Right ventricle myocardium superior (tissue), 1 donor: Measurements from ENCODE around the gene TMEM86B. TPM values are rescaled to one million over a fixed set of nuclear protein-coding genes. Genes with fewer than 3 reads are reported as not detected.
"Not testable (repeated sequence)": the region's sequence is repeated elsewhere in the genome, so short reads cannot be mapped to it uniquely, and the experiment has no call there.

Source experiments
- ATAC-seq: fragments of 200-7000 bp; cut with Tn5 transposase; one replicate; pipeline ENCODE4 v1.9.1; 2020; ENCODE audit warnings: mild to moderate bottlenecking; ENCODE audit not compliant: poor library complexity
- DNase-seq: peaks from one replicate; pipeline ENCODE4 v3.0.0-alpha.2; 2020
- intact Hi-C: fragments of 100-400 bp; cut with DNase I; formaldehyde crosslinking; loops from one replicate; pipeline ENCODE4 v1.11.2; 2022
- total RNA-seq: library from RNA; stranded (reverse); fragmentation: NEBNext Ultra II Directional; extraction: Animal tissue kit (Norgen Biotek cat#: 25700); gene quantifications from one replicate; pipeline ENCODE4 v1.2.1, GENCODE V29; 2021
- donor health status: DM: no; HTN: yes; CAD: no; lungs with severe emphysema.

TMEM86B gene
- total RNA-seq, 1 donor from 2014 or later, result 2.3 TPM

GRCh38 chr19:55227241-55228014 lies 1.1 kb downstream of the TMEM86B start:
- ATAC-seq (peak; percentile 24), DNase-seq (no peak)
- intact Hi-C loops, result no loop called here

DNA sequence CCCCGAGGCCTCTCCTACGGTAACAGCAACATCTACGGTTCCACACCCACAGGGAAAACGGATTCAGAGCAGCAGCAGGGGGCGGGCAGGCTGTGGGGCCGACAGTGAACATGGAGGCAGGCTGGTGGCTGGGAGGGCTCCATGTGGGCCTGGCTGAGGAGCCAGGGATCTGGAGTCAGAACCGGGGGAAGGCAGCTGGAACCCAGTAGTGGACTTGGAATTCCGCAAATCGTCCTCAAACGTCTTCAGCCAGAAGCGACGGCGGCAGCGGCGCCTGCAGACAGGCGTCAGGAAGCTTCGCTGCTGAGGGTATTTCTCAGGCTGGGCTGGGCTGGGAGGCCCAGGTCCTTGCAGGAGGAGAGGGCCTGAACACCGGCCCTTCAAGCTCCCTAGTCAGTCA lies 1.8 kb downstream of the TMEM86B start:
- ATAC-seq (no peak), DNase-seq (no peak)
- intact Hi-C loops, result no loop called here

DNA sequence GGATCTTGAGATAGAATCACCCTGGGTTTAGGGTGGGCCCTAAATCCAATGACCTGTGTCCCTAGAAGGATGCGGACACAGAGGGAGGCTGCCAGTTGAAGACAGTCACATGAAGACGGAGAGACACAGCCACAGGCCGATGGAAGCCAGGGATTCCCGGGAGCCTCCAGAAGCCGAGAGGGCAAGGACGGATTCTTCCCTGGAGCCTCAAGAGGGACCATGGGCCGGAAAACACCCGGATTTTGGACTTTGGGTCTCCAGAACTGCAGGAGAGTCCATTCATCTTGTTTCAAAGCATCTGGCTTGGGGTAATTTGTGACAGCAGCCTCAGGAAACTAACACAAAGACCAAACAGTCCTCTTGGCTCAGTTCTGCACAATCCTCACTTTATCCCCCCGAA lies 2.3 kb downstream of the TMEM86B start:
- ATAC-seq (no peak), DNase-seq (no peak)
- intact Hi-C loops, result no loop called here

DNA sequence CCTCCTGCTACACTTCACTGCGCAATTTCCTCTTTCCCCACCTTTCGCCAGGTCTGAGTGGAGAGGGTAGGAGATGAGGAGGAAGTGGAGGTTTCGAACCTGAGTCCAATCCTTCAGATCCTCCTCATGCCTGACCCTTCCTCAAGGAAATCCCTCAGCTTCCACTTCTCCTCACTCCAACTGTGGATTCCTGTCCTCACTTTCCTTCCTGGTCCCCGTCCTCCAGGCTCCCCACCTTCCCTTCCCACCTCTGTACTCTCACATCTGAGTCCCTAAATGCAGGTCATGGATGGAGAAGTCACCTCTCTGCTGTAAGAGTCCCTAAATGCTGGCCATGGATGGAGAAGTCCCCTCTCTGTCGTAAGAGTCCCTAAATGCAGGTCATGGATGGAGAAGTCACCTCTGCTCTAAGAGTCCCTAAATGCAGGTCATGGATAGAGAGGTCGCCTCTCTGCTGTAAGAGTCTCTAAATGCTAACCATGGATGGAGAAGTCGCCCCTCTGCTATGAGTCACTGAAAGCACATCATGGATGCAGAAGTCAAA lies 3.1 kb downstream of the TMEM86B start:
- ATAC-seq (no peak), DNase-seq (no peak)
- intact Hi-C loops, result no loop called here

GRCh38 chr19:55224679-55225414 lies 3.7 kb downstream of the TMEM86B start:
- intact Hi-C loops, ATAC-seq, DNase-seq: not testable (repeated sequence)

DNA sequence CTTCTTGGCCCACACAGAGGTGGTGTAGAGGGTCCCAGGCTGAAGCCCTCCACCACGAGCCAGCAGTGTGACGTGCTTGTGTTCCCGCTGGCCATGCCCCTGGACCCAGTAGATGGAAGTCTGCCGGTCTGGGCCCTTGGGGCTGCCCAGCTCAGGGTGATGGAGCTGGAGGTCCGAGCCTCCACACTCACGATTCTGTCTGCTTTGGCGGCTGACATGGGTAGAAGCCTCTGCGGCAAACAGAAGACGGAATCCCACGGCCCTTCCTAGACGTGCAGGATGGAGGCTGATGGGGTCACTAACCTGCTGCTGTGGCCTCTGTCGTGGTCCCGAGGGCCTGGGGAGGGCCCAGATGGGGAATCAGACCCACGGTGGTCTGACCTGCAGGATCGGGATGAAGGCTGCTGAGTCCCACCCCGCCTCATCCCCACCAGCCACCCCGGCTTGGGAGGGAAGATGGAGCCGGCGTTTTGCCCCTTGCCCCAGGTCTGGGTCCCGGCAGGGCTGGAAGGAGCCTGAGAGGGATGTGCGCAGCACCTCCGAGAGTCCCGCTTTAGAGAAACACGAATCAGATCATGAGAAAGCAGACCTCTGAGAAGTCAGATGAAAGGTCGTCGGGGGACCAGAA lies 4.4 kb downstream of the TMEM86B start:
- DNase-seq, result no peak
- ATAC-seq, result no peak
- intact Hi-C loops, result no loop called here

GRCh38 chr19:55223291-55224037 lies 5.1 kb downstream of the TMEM86B start:
- intact Hi-C loops, result no loop called here
- no peak for ATAC-seq
- no peak for DNase-seq

- intact Hi-C loops, result no loop called here
- no peak for DNase-seq
- no peak for ATAC-seq
These were observed 8.0 kb downstream of the TMEM86B start for GRCh38 chr19:55220525-55220924.

GRCh38 chr19:55216461-55217198 lies 11.9 kb downstream of the TMEM86B start:
- ATAC-seq (peak; percentile 92), DNase-seq (peak; percentile 89)
- intact Hi-C loops, result no loop called here

DNA sequence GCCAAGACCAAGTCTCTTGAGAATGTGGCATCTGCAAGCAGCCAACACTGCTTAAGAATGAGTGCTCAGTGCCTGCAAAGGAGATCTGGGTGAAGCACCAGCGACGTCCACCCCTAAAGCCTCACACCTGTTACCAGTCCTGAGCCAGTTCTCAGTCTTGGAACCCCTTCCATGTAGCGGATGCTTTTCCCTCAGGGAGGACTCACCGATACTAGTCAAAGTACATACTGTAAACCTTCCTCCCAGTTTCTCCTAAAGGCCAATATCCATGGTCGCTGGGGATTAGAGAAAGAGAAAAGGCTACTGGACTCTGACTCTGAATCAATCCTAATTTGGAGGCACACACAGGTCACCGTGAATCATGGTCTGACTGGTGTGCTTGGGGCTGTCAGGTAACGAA lies 15.0 kb downstream of the TMEM86B start:
- ATAC-seq (no peak), DNase-seq (no peak)
- intact Hi-C loops, result no loop called here

GRCh38 chr19:55212447-55212846 lies 16.1 kb downstream of the TMEM86B start:
- ATAC-seq (no peak), DNase-seq (no peak)
- intact Hi-C loops, result no loop called here

DNA sequence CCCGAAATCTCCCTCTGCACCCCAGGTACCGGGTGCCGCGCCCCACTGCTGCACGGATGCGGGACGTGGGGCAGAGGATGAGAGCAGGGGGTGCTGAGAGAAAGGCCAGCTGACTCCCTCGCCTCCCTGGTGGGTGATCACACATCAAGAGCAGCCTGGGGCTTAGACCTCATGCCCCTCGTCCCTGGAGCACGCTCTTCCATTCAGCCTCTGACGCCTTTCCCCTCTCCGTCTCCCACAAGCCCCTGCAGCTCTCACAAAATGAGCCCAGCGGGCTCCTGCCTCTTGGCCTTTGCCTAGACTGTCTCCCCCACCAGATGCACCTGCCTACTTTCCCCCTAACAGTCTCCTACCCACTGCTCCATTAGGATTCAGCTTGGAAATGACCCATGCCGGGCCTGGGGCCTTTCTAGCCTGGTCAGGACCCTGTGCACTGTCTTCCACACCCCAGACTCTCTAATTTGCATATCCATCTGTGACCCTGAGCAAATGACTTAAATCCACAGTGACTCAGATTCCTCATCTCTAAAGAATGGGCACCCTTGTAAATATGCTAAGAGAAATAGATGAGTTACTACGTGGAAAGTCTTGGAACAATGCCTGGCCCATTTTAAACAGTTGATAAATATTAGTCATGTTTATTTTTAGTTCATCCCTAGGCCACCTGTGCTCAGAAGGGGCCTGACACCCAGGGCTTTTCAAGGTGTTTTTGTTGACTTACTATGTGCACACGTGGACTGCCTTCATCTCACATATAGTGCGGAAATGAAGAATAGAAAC lies 18.7 kb downstream of the TMEM86B start:
- intact Hi-C loops, result no loop called here
- ATAC-seq (peak; percentile 21), DNase-seq (no peak)

GRCh38 chr19:55208880-55209692 lies 19.5 kb downstream of the TMEM86B start, which contains the start of gene PTPRH:
Gene PTPRH (minus strand): TSS chr19:55209501. CDS start chr19:55209433, 68 bp downstream.
- ATAC-seq (no peak), DNase-seq (no peak)
- intact Hi-C loops, result no loop called here

DNA sequence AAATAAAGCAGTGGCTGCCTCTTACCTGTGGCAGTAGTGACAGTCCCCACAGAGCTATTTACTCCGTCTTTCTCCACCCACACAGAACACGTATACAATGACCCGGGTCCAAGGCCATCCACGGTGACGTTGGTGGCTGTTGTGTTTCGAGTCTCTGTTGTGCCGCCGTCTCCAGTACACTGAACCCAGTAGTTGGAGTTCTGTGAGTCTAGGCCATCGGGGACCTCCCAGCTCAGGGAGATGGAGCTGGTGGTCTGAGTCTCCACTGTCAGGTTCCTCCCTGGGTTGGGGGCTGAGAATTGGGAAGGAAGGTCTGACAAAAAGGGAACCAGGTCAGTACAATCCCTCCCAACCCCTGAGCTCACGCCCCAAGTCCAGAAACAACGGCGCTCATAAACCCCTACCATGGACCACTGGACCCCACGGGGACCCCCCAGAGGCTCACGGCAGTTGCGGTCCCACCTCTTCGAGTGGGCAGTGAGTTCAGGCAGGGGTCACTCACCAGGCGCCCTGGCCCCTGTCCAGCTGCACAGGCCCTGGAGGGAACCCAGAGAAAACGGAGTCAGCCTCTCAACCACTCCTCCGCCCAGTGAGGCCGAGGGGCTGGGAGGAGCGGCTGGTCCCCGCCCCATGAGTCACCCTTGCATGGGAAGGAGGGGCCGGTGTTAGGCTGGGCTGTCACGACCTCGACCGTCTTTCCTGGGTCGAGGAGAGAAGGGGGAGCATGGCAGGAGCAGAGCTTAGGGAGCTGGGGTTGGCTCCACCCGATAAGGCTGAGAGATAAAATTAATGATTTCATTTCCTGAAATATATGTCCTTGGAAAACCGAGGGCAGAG lies 21.7 kb downstream of the TMEM86B start:
- intact Hi-C loops, result no loop called here
- peak; percentile 96 for ATAC-seq
- peak; percentile 83 for DNase-seq

- ATAC-seq, intact Hi-C loops, DNase-seq: not testable (repeated sequence)
These were observed 26.4 kb downstream of the TMEM86B start for GRCh38 chr19:55202199-55202598.
